WERI-Rb-1 (cell line): Measurements from ENCODE around the gene IFIT5.

ENCODE experiments used
- DNase-seq: peaks from one replicate; pipeline ENCODE4 v3.0.0-alpha.2; 2020
- H3K27ac ChIP-seq: fragments of 250-450 bp; sonication (Bioruptor Pico); 2 replicates; pipeline ENCODE4 v1.5.1; 2020; ENCODE audit warnings: mild to moderate bottlenecking, moderate library complexity
- H3K27me3 ChIP-seq: fragments of 250-450 bp; sonication (Bioruptor Pico); 2 replicates; pipeline ENCODE4 v1.5.1; 2021; ENCODE audit warnings: mild to moderate bottlenecking, low read depth, moderate library complexity; ENCODE audit not compliant: insufficient read depth, severe bottlenecking
- H3K36me3 ChIP-seq: fragments of 250-450 bp; sonication (Bioruptor Pico); 2 replicates; pipeline ENCODE4 v1.5.1; 2020; ENCODE audit warnings: mild to moderate bottlenecking, moderate library complexity
- H3K4me3 ChIP-seq: 2 replicates; pipeline ENCODE4 v1.5.1; 2011; ENCODE audit warnings: low read depth, mild to moderate bottlenecking, control low read depth, low read length
- H3K9me3 ChIP-seq: fragments of 250-450 bp; sonication (Bioruptor Pico); 2 replicates; pipeline ENCODE4 v1.5.1; 2021; ENCODE audit warnings: mild to moderate bottlenecking, moderate library complexity; ENCODE audit not compliant: severe bottlenecking
- TF ChIP-seq, protein P1 (sequence below): IDR thresholded peaks from 2 replicates; pipeline ENCODE4 v1.5.1; 2011; ENCODE audit warnings: low read depth, mild to moderate bottlenecking, control low read depth, inconsistent platforms, low read length

The IFIT5 gene

DNA sequence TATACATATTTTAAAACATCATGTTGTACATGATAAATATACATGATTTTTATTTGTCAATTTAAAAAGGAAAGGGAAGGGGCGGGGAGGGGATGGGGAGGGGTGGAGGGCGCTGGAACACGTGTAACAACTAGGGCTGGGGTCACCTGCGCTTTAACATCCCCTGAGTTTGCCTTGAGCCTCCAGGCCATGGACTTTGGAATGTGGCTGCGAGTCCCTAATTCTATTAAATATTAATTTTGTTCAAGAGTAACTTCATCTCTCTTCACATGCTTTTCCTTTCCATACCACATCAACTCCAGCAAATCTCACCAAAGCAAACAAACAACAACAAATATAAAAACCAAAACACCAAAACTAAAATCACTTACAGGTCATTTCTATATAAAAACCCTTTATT, 10.6 kb downstream of the IFIT5 start:
- no peak overlapping the region for H3K27ac ChIP-seq
- no peaks in the 10 kb centered on the region for H3K36me3 ChIP-seq
- no peak overlapping the region for H3K4me3 ChIP-seq
- TF ChIP-seq, protein P1, sequence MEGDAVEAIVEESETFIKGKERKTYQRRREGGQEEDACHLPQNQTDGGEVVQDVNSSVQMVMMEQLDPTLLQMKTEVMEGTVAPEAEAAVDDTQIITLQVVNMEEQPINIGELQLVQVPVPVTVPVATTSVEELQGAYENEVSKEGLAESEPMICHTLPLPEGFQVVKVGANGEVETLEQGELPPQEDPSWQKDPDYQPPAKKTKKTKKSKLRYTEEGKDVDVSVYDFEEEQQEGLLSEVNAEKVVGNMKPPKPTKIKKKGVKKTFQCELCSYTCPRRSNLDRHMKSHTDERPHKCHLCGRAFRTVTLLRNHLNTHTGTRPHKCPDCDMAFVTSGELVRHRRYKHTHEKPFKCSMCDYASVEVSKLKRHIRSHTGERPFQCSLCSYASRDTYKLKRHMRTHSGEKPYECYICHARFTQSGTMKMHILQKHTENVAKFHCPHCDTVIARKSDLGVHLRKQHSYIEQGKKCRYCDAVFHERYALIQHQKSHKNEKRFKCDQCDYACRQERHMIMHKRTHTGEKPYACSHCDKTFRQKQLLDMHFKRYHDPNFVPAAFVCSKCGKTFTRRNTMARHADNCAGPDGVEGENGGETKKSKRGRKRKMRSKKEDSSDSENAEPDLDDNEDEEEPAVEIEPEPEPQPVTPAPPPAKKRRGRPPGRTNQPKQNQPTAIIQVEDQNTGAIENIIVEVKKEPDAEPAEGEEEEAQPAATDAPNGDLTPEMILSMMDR = no peak
- no peaks in the 10 kb centered on the region for H3K9me3 ChIP-seq
- DNase-seq = no peak
- H3K27me3 ChIP-seq = no peaks in the 10 kb centered on the region

DNA sequence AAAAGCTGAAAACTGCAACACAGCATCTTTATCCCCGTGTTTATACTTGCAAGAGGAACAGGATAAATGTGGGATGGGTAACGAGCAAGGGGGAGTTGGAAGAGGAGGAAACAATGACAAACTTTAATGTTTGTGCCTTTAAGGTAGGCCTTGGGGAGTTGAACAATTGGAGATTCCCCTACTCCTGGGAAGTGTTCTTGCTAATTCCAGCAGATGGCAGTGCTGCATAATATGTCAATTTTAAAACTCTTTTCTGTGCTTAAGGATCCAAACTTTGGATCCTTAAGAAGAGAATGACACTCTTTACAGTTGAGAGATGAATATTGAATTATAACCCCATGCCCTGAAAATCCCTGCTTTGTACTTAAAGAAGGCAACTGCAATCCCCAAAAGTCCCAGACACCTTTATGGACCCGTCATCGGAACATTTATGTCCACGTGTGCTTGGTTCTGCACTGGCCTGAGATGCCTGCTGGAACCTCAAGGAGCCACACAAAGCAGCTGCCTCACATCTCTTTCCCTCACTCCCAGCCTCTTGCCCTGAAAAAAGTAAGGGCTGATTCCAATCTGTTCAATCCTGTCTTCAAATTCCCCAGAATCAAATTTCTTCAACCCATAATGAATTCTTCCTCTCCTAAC, 12.0 kb downstream of the IFIT5 start:
- Histone ChIP-seq H3K36me3 (no peaks in the 10 kb centered on the region), H3K27ac (no peak overlapping the region), H3K27me3 (no peaks in the 10 kb centered on the region), H3K4me3 (no peak overlapping the region), H3K9me3 (no peaks in the 10 kb centered on the region)
- TF ChIP-seq, protein P1 = peak; percentile 61
- no peak for DNase-seq

DNA sequence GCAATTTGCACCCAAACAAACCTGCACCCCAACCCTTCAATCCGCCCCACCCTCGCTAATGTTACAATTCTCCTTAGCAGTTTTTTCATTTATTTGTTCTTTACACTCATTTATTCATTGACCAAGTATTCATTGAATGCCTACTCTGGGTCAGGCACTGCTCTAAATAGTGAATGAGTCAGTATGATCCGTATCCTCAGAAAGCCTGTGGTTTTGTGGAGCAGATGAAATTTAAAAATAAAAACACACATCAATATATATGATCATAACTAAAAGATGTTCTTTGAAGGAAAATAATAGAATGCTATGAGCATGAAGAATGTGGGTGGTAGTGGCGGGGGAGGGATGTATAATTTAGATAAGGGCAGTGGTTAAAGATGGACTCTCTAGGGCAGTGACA, 13.3 kb downstream of the IFIT5 start:
- no peaks in the 10 kb centered on the region for H3K9me3 ChIP-seq
- no peak overlapping the region for H3K4me3 ChIP-seq
- no peaks in the 10 kb centered on the region for H3K27me3 ChIP-seq
- no peak for DNase-seq
- H3K36me3 ChIP-seq = no peaks in the 10 kb centered on the region
- TF ChIP-seq, protein P1 = no peak
- no peak overlapping the region for H3K27ac ChIP-seq

DNA sequence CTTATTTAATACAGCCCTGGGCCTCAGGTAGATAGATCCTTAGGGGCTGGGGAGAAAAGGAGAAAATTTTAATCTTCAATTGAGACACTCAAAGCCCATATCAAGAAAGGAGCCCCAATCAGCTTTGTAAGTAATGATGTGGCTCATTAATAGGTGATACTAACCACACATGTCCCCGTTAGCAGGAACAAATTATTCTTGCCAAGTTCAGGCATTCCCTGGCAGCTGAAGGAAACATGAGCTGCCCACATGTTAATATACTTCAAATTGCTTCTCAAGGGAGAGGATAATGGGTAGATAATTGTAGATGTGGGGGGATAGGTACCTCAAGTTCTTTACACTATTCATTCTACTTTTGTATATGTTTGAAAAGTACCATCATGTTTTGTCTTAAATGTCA, 14.5 kb downstream of the IFIT5 start:
- no peaks in the 10 kb centered on the region for H3K9me3 ChIP-seq
- no peak for DNase-seq
- no peaks in the 10 kb centered on the region for H3K36me3 ChIP-seq
- no peak overlapping the region for H3K27ac ChIP-seq
- no peak overlapping the region for H3K4me3 ChIP-seq
- TF ChIP-seq, protein P1 = no peak
- H3K27me3 ChIP-seq = no peaks in the 10 kb centered on the region

DNA sequence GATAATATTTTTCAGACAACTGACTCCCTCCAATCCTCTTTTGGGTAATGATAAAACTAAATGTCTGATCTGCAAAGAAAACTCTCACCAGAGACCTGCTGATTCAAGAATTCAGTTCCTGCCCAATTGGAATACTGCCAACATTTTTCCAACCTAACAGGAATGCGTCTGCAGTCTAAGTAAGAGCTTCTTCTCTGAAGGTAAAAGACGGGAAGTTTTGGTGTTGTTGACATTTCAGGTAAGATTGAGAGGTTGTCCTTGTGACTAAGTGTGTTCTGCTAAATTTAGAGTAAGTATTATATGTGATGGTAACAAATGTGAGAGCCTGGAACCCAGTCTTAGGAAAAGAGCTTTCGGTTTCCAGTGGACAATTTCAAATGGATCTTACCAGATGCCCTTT, 17.6 kb downstream of the IFIT5 start:
- DNase-seq = no peak
- TF ChIP-seq, protein P1 = no peak
- H3K4me3 ChIP-seq = no peak overlapping the region
- H3K36me3 ChIP-seq = no peaks in the 10 kb centered on the region
- H3K27me3 ChIP-seq = no peaks in the 10 kb centered on the region
- no peaks in the 10 kb centered on the region for H3K9me3 ChIP-seq
- no peak overlapping the region for H3K27ac ChIP-seq

DNA sequence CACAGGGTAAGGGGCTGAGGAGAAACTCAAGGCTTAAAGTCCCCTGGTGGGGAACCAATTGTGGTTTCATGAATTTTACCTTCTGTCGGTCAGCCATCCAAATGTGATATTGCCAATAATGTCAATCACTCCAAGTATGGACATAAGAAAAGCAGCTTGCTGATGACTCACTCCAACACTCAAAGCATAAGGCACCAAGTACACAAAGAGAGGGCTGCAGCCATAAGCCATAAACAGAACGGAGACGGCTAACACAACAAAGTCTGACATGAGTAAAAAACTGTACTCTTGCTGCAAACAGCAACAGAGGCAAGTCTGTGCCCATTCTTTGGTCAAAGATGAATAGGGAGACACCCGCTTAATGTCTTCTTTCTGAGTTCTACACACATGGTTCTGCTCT, 24.2 kb downstream of the IFIT5 start:
- Histone ChIP-seq H3K27me3 (no peaks in the 10 kb centered on the region), H3K27ac (no peak overlapping the region), H3K36me3 (no peaks in the 10 kb centered on the region), H3K9me3 (no peaks in the 10 kb centered on the region), H3K4me3 (no peak overlapping the region)
- no peak for DNase-seq
- TF ChIP-seq, protein P1 = no peak
